MM.1S (cell line): ENCODE measurements around the gene CSF2RB.

Experiments used
- DNase-seq: peaks from one replicate; pipeline ENCODE4 v3.0.0-alpha.2; 2015
- H2AFZ ChIP-seq: fragments of 300-600 bp; sonication (generic); 2 replicates; pipeline ENCODE4 v1.6.0; 2016; ENCODE audit warnings: antibody characterized with exemption, low read length
- H3F3A ChIP-seq: fragments of 300-600 bp; sonication (generic); 2 replicates; pipeline ENCODE4 v1.6.1; 2016; ENCODE audit warnings: mild to moderate bottlenecking, antibody characterized with exemption, low read length, moderate library complexity, mixed read lengths; ENCODE audit not compliant: insufficient read depth
- H3K27ac ChIP-seq: fragments of 300-600 bp; sonication (generic); 2 replicates; pipeline ENCODE4 v1.5.1; 2016; ENCODE audit warnings: mild to moderate bottlenecking, low read length
- H3K27me3 ChIP-seq: fragments of 300-600 bp; sonication (generic); replicated peaks from 2 replicates; pipeline ENCODE4 v1.6.0; 2016; ENCODE audit warnings: low read length; ENCODE audit not compliant: insufficient read depth
- H3K36me3 ChIP-seq: fragments of 300-600 bp; sonication (generic); replicated peaks from 2 replicates; pipeline ENCODE4 v1.6.1; 2016; ENCODE audit warnings: mild to moderate bottlenecking, low read length, mixed read lengths; ENCODE audit not compliant: insufficient read depth
- H3K4me1 ChIP-seq: fragments of 300-600 bp; sonication (generic); 2 replicates; pipeline ENCODE4 v1.6.1; 2016; ENCODE audit warnings: low read length, mixed read lengths
- H3K4me2 ChIP-seq: fragments of 300-600 bp; sonication (generic); 2 replicates; pipeline ENCODE4 v1.6.0; 2016; ENCODE audit warnings: low read depth, low read length
- H3K4me3 ChIP-seq: fragments of 300-600 bp; sonication (generic); 2 replicates; pipeline ENCODE4 v1.5.1; 2016; ENCODE audit warnings: low read length, mixed read lengths
- H3K79me2 ChIP-seq: fragments of 300-600 bp; sonication (generic); 2 replicates; pipeline ENCODE4 v1.6.1; 2016; ENCODE audit warnings: mixed run types, low read length, mixed read lengths
- H3K9ac ChIP-seq: fragments of 300-600 bp; sonication (generic); 2 replicates; pipeline ENCODE4 v1.6.1; 2016; ENCODE audit warnings: low read length, mixed read lengths
- H3K9me2 ChIP-seq: fragments of 300-600 bp; sonication (generic); replicated peaks from 2 replicates; pipeline ENCODE4 v1.6.1; 2016; ENCODE audit warnings: mild to moderate bottlenecking, low read length, mixed read lengths; ENCODE audit not compliant: insufficient read depth
- H3K9me3 ChIP-seq: fragments of 300-600 bp; sonication (generic); replicated peaks from 2 replicates; pipeline ENCODE4 v1.6.1; 2016; ENCODE audit warnings: mild to moderate bottlenecking, low read length, mixed read lengths; ENCODE audit not compliant: insufficient read depth
- H4K20me1 ChIP-seq: fragments of 300-600 bp; sonication (generic); 2 replicates; pipeline ENCODE4 v1.6.1; 2016; ENCODE audit warnings: mild to moderate bottlenecking, low read length, moderate library complexity, mixed read lengths; ENCODE audit not compliant: insufficient read depth
- CTCF ChIP-seq: fragments of 300-600 bp; sonication (generic); IDR thresholded peaks from 2 replicates; pipeline ENCODE4 v1.5.1; 2016; ENCODE audit warnings: antibody characterized with exemption, low read length, mixed read lengths
- EZH2 ChIP-seq: fragments of 300-600 bp; sonication (generic); optimal IDR thresholded peaks from 2 replicates; pipeline ENCODE3; 2017; ENCODE audit warnings: low read depth, mild to moderate bottlenecking, antibody characterized with exemption, low read length, mixed read lengths
- EZH2phosphoT487 ChIP-seq: fragments of 300-600 bp; sonication (generic); IDR thresholded peaks from 2 replicates; pipeline ENCODE4 v1.6.1; 2018; ENCODE audit warnings: antibody characterized with exemption, low read length

The CSF2RB gene

GRCh38 chr22:36911887-36912661 lies 1.4 kb upstream of the CSF2RB start:
- Histone ChIP-seq H3F3A (peaks cover 35% of the 10 kb centered on the region), H3K9ac (no peak overlapping the region), H4K20me1 (no peaks in the 10 kb centered on the region), H3K27me3 (no peaks in the 10 kb centered on the region), H3K4me2 (no peak overlapping the region), H3K4me3 (no peak overlapping the region), H2AFZ (no peak overlapping the region), H3K79me2 (peaks cover 42% of the 10 kb centered on the region), H3K4me1 (peaks cover 20% of the 10 kb centered on the region), H3K9me2 (no peaks in the 10 kb centered on the region), H3K9me3 (no peaks in the 10 kb centered on the region), H3K27ac (no peak overlapping the region; the same call in 1 of the 2 replicates), H3K36me3 (no peaks in the 10 kb centered on the region)
- no peak for DNase-seq
- TF ChIP-seq EZH2phosphoT487 (no peak), CTCF (no peak), EZH2 (no peak)

- H3K9me3 ChIP-seq = no peaks in the 10 kb centered on the region
- peaks cover 22% of the 10 kb centered on the region for H3K4me1 ChIP-seq
- peak overlapping the region; percentile 77 for H2AFZ ChIP-seq
- peak overlapping the region; percentile 92 for H3K27ac ChIP-seq
- DNase-seq = no peak
- H3K27me3 ChIP-seq = no peaks in the 10 kb centered on the region
- peaks cover 50% of the 10 kb centered on the region for H3K79me2 ChIP-seq
- H3F3A ChIP-seq = peaks cover 35% of the 10 kb centered on the region
- H3K9ac ChIP-seq = peak overlapping the region; percentile 86; the same call in 1 of the 2 replicates
- no peaks in the 10 kb centered on the region for H3K36me3 ChIP-seq
- no peaks in the 10 kb centered on the region for H3K9me2 ChIP-seq
- peak overlapping the region; percentile 82 for H3K4me3 ChIP-seq
- H4K20me1 ChIP-seq = no peaks in the 10 kb centered on the region
- TF ChIP-seq EZH2phosphoT487 (no peak), EZH2 (no peak), CTCF (no peak)
- peak overlapping the region; percentile 77 for H3K4me2 ChIP-seq
Measured at GRCh38 chr22:36912694-36913426, 568 bp upstream of the CSF2RB start.

- no peak overlapping the region for H2AFZ ChIP-seq
- H4K20me1 ChIP-seq = no peaks in the 10 kb centered on the region
- TF ChIP-seq EZH2 (no peak), EZH2phosphoT487 (no peak), CTCF (no peak)
- no peaks in the 10 kb centered on the region; the same call in 1 of the 2 replicates for H3K36me3 ChIP-seq
- H3K4me3 ChIP-seq = peak overlapping the region; percentile 82
- no peaks in the 10 kb centered on the region for H3K27me3 ChIP-seq
- peak overlapping the region; percentile 92; the same call in 1 of the 2 replicates for H3K27ac ChIP-seq
- peak overlapping the region; percentile 86 for H3K9ac ChIP-seq
- peaks cover 35% of the 10 kb centered on the region for H3F3A ChIP-seq
- DNase-seq = peak; percentile 79
- H3K4me1 ChIP-seq = peaks cover 32% of the 10 kb centered on the region
- no peaks in the 10 kb centered on the region for H3K9me2 ChIP-seq
- H3K9me3 ChIP-seq = no peaks in the 10 kb centered on the region
- H3K79me2 ChIP-seq = peaks cover 65% of the 10 kb centered on the region
- peak overlapping the region; percentile 77 for H3K4me2 ChIP-seq
Measured at GRCh38 chr22:36914390-36914752, 943 bp downstream of the CSF2RB start.
